Hepatocyte (in vitro differentiated cells): ENCODE data around the gene IGDCC3. TPM values are rescaled to one million over a fixed set of nuclear protein-coding genes. Genes with fewer than 3 reads are reported as not detected.

Source experiments
- DNase-seq: peaks from one replicate; pipeline ENCODE4 v3.0.0-alpha.2; 2016; ENCODE audit warnings: low spot score
- H2AFZ ChIP-seq: fragments of 200-600 bp; sonication (generic); 2 replicates; pipeline ENCODE4 v1.6.0; 2016; ENCODE audit warnings: antibody characterized with exemption, mild to moderate bottlenecking
- H3K27ac ChIP-seq: fragments of 200-600 bp; sonication (generic); 2 replicates; pipeline ENCODE4 v1.5.1; 2016; ENCODE audit warnings: mild to moderate bottlenecking
- H3K27me3 ChIP-seq: fragments of 200-600 bp; sonication (generic); 2 replicates; pipeline ENCODE4 v1.6.1; 2016
- H3K36me3 ChIP-seq: fragments of 200-600 bp; sonication (generic); replicated peaks from 2 replicates; pipeline ENCODE4 v1.5.1; 2016; ENCODE audit warnings: low read depth; ENCODE audit not compliant: insufficient read depth
- H3K4me1 ChIP-seq: fragments of 200-600 bp; sonication (generic); 2 replicates; pipeline ENCODE4 v1.5.1; 2016; ENCODE audit warnings: mild to moderate bottlenecking, moderate library complexity; ENCODE audit not compliant: insufficient read depth
- H3K4me2 ChIP-seq: fragments of 200-600 bp; sonication (generic); 2 replicates; pipeline ENCODE4 v1.6.0; 2016
- H3K4me3 ChIP-seq: fragments of 200-600 bp; sonication (generic); 2 replicates; pipeline ENCODE4 v1.5.1; 2016; ENCODE audit warnings: mild to moderate bottlenecking
- H3K79me2 ChIP-seq: fragments of 200-600 bp; sonication (generic); 2 replicates; pipeline ENCODE4 v1.6.0; 2017; ENCODE audit warnings: mild to moderate bottlenecking
- H3K9me2 ChIP-seq: fragments of 200-600 bp; sonication (generic); replicated peaks from 2 replicates; pipeline ENCODE4 v1.6.0; 2017; ENCODE audit warnings: mild to moderate bottlenecking; ENCODE audit not compliant: insufficient read depth
- H3K9me3 ChIP-seq: fragments of 200-600 bp; sonication (generic); 2 replicates; pipeline ENCODE4 v1.5.1; 2016; ENCODE audit warnings: low read depth, mild to moderate bottlenecking
- H4K20me1 ChIP-seq: fragments of 200-600 bp; sonication (generic); 2 replicates; pipeline ENCODE4 v1.6.0; 2016; ENCODE audit warnings: mild to moderate bottlenecking; ENCODE audit not compliant: insufficient read depth, poor library complexity, severe bottlenecking
- EZH2 ChIP-seq: fragments of 200-600 bp; sonication (generic); IDR thresholded peaks from 2 replicates; pipeline ENCODE4 v1.6.1; 2016; ENCODE audit warnings: antibody characterized with exemption, mild to moderate bottlenecking, borderline replicate concordance
- EZH2phosphoT487 ChIP-seq: fragments of 200-600 bp; sonication (generic); IDR thresholded peaks from one replicate; pipeline ENCODE4 v1.6.1; 2018; ENCODE audit warnings: antibody characterized with exemption, mild to moderate bottlenecking, low read depth, moderate library complexity; ENCODE audit not compliant: unreplicated experiment, severe bottlenecking
- WGBS: methylation state at CpG from one replicate; pipeline ENCODE4 v1.1.6; 2016; ENCODE audit warnings: low lambda C conversion rate; ENCODE audit errors: missing lambda C conversion rate; 5-methylcytosine and 5-hydroxymethylcytosine counted together
- polyA plus RNA-seq: library from polyadenylated mRNA; unstranded; fragments of >200 nt; fragmentation: Nextera tagmentation; extraction: Ambion mirVana; gene quantifications from 2 replicates; pipeline ENCODE4 v1.2.1, GENCODE V29; 2016
- total RNA-seq: library from RNA; depleted of rRNA; stranded (reverse); fragments of >200 nt; gene quantifications from 2 replicates; pipeline ENCODE4 v1.2.3, GENCODE V29; 2014
- TF ChIP-seq, protein P1 (sequence below): fragments of 200-600 bp; sonication (generic); IDR thresholded peaks from 2 replicates; pipeline ENCODE4 v1.5.1; 2016; ENCODE audit warnings: antibody characterized with exemption, mild to moderate bottlenecking; ENCODE audit not compliant: poor library complexity

Gene IGDCC3
- total and polyA plus RNA-seq, 2 experiments from 2014 or later: 8.1 to 14.8 TPM

DNA sequence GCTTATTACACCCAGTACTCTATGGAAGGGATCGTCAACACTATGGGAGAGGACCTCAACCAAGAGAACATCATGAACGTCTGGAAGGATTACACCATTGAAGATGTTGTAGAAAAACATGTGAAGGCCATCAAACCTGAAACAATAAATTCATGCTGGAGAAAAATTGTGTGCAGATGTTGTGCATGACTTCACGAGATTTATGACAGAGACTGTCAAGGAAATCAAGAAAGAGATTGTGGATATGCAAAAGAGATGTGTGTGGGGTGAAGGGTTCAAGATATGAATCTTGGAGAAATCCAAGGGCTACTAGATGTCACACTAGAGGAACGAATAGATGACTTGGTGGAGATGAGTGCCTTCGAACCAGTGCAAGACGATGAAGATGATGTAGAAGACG lies 87.6 kb downstream of the IGDCC3 start:
- no peak overlapping the region for H2AFZ ChIP-seq
- H3K36me3 ChIP-seq: no peaks in the 10 kb centered on the region
- no peaks in the 10 kb centered on the region for H4K20me1 ChIP-seq
- 94% methylated on average over 7 of the region's 7 CpGs for WGBS
- H3K9me3 ChIP-seq: no peaks in the 10 kb centered on the region
- H3K4me1 ChIP-seq: peaks cover 12% of the 10 kb centered on the region
- no peak for TF ChIP-seq EZH2
- TF ChIP-seq, protein P1, sequence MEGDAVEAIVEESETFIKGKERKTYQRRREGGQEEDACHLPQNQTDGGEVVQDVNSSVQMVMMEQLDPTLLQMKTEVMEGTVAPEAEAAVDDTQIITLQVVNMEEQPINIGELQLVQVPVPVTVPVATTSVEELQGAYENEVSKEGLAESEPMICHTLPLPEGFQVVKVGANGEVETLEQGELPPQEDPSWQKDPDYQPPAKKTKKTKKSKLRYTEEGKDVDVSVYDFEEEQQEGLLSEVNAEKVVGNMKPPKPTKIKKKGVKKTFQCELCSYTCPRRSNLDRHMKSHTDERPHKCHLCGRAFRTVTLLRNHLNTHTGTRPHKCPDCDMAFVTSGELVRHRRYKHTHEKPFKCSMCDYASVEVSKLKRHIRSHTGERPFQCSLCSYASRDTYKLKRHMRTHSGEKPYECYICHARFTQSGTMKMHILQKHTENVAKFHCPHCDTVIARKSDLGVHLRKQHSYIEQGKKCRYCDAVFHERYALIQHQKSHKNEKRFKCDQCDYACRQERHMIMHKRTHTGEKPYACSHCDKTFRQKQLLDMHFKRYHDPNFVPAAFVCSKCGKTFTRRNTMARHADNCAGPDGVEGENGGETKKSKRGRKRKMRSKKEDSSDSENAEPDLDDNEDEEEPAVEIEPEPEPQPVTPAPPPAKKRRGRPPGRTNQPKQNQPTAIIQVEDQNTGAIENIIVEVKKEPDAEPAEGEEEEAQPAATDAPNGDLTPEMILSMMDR: no peak
- TF ChIP-seq EZH2phosphoT487: no peak
- H3K4me2 ChIP-seq: no peak overlapping the region
- H3K4me3 ChIP-seq: no peak overlapping the region
- no peaks in the 10 kb centered on the region for H3K9me2 ChIP-seq
- H3K27ac ChIP-seq: no peak overlapping the region
- no peaks in the 10 kb centered on the region for H3K27me3 ChIP-seq
- DNase-seq: no peak
- peaks cover 5% of the 10 kb centered on the region for H3K79me2 ChIP-seq

- no peaks in the 10 kb centered on the region for H3K36me3 ChIP-seq
- DNase-seq: no peak
- no peaks in the 10 kb centered on the region for H4K20me1 ChIP-seq
- H2AFZ ChIP-seq: no peak overlapping the region
- TF ChIP-seq, protein P1: no peak
- TF ChIP-seq EZH2 (no peak), EZH2phosphoT487 (no peak)
- H3K4me2 ChIP-seq: no peak overlapping the region
- H3K27me3 ChIP-seq: no peaks in the 10 kb centered on the region
- 57% methylated on average over 7 of the region's 7 CpGs for WGBS
- no peak overlapping the region for H3K4me3 ChIP-seq
- H3K27ac ChIP-seq: no peak overlapping the region
- H3K9me3 ChIP-seq: no peaks in the 10 kb centered on the region
- no peaks in the 10 kb centered on the region for H3K9me2 ChIP-seq
- peaks cover 14% of the 10 kb centered on the region for H3K79me2 ChIP-seq
- H3K4me1 ChIP-seq: peaks cover 16% of the 10 kb centered on the region
Measured at GRCh38 chr15:65289261-65289854, 88.4 kb downstream of the IGDCC3 start.

DNA sequence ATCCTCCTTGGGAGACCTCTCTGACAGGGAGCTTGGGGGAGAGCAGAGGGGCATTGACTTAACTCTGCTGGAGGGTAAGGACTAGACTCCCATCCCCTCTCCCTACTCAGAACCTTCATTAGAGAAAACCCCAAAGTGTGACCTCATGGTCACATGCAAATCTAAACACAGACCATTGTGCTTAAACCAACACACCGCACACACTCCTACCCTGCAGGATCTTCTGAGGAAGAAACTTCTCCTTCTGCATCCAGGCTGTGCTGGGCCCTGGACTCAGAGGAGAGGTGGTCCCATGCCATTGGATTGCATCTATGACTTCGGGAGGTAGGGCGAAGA lies 90.3 kb downstream of the IGDCC3 start:
- H3K4me3 ChIP-seq: no peak overlapping the region
- peak overlapping the region; percentile 93 for H3K4me2 ChIP-seq

More for the DNA sequence above, 90.3 kb downstream of the IGDCC3 start:
- no peak for TF ChIP-seq EZH2phosphoT487
- TF ChIP-seq, protein P1: no peak
- TF ChIP-seq EZH2: no peak
- Histone ChIP-seq H4K20me1 (no peaks in the 10 kb centered on the region), H2AFZ (peak overlapping the region; percentile 90), H3K27me3 (no peaks in the 10 kb centered on the region), H3K4me1 (peaks cover 16% of the 10 kb centered on the region), H3K27ac (peak overlapping the region; percentile 65), H3K79me2 (peaks cover 31% of the 10 kb centered on the region), H3K9me2 (no peaks in the 10 kb centered on the region), H3K36me3 (no peaks in the 10 kb centered on the region), H3K9me3 (no peaks in the 10 kb centered on the region)
- 94% methylated on average over 3 of the region's 3 CpGs for WGBS
- DNase-seq: no peak
